Spinal cord (tissue), 10 donors: ENCODE measurements around the gene ARHGEF7. TPM values are rescaled to one million over a fixed set of nuclear protein-coding genes. Genes with fewer than 3 reads are reported as not detected.

Experiments used
- DNase-seq, 6 donors: peaks; one replicate each; pipeline versions ENCODE4 v3.0.0 to v3.0.0-alpha.2; 2013 to 2015; ENCODE audit warnings: low spot score in 6 of 6, low read depth in 4 of 6
- H3K27ac ChIP-seq: one replicate; pipeline ENCODE4 v1.5.1; 2013; ENCODE audit warnings: low read depth, low read length, control low read depth
- H3K27me3 ChIP-seq: one replicate; pipeline ENCODE4 v1.6.1; 2013; ENCODE audit warnings: low read length; ENCODE audit not compliant: control insufficient read depth, insufficient read depth
- H3K36me3 ChIP-seq: one replicate; pipeline ENCODE4 v1.6.1; 2013; ENCODE audit warnings: low read length; ENCODE audit not compliant: control insufficient read depth, insufficient read depth
- H3K4me1 ChIP-seq: one replicate; pipeline ENCODE4 v1.6.1; 2013; ENCODE audit warnings: low read length; ENCODE audit not compliant: control insufficient read depth, insufficient read depth
- H3K4me3 ChIP-seq: one replicate; pipeline ENCODE4 v1.5.1; 2013; ENCODE audit warnings: low read depth, low read length, control low read depth
- H3K9me3 ChIP-seq: one replicate; pipeline ENCODE4 v1.6.1; 2013; ENCODE audit warnings: low read length; ENCODE audit not compliant: control insufficient read depth, insufficient read depth
- WGBS: methylation state at CpG from one replicate; pipeline ENCODE4 v1.1.5; 2013; ENCODE audit warnings: missing lambda C conversion rate; ENCODE audit not compliant: insufficient coverage; 5-methylcytosine and 5-hydroxymethylcytosine counted together
- polyA plus RNA-seq, 2 donors: library from polyadenylated mRNA; unstranded; fragments of 120-200 nt; gene quantifications; one replicate each; pipeline ENCODE4 v1.2.1, GENCODE V29; 2013; ENCODE audit not compliant: insufficient read length in 2 of 2
- total RNA-seq, 2 donors: library from RNA; depleted of rRNA in 1 of 2; stranded (reverse); fragments of 120-200 nt in 1 of 2; fragments of >200 nt in 1 of 2; gene quantifications; one replicate each; pipeline versions ENCODE4 v1.2.3 to v1.2.4, GENCODE V29; 2013 to 2014
- donor health status: healthy.

ARHGEF7 gene
- total and polyA plus RNA-seq, 4 donors, result 66.1 to 140 (median 120) TPM

DNA sequence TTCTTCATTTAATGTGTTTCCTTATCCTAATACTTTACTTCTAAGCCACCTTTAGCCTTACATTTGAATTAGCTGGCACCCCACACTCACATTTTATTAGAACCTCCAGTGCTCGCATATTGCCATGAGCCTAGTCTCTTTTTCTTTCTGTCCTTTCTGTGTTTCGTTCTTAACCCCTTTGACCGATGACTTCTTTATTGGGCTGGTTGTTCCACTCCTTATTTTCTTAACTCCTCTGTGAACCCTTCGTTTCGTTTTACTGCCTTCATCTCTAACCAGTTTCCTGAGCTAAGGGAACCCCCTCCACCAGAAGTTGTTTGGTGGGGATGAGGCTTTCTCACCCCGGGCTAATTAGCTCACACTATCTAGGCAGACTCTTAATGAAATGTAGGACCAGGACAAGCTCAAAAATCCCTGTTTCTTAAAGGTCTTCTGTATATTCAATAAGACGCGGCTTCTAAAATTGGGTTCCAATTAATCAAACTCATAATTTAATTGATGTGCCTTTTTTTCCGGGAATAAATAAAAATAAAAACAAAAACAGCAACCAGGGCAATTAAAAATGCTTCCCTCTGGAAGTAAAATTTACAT, 19.1 kb upstream of the ARHGEF7 start:
- DNase-seq, result no peak
- no peaks in the 10 kb centered on the region for H3K4me1 ChIP-seq
- no peaks in the 10 kb centered on the region for H3K36me3 ChIP-seq
- no peaks in the 10 kb centered on the region for H3K9me3 ChIP-seq
- peaks cover 11% of the 10 kb centered on the region for H3K27me3 ChIP-seq
- WGBS, result 53% methylated on average over 3 of the region's 9 CpGs
- no peak overlapping the region for H3K27ac ChIP-seq
- no peak overlapping the region for H3K4me3 ChIP-seq

DNA sequence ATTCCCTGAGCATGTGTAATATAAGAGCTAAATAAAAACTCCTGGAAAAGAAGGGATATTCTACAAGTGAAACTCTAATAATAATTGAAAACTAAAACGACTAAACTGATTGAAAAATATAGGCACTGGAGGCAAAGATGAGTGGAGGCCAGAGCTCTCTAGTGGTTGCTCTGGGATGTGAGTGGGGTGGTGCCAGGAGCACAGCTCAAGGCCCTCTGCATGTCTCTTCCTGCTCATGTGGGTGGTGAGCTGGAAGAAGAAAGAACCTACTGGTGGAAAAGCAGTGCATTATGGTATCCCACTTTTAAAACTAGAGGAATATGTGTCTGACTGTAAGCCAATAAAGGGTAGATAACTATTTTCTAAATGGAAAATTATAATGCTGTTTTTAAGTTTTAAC, 15.8 kb upstream of the ARHGEF7 start:
- no peak overlapping the region for H3K4me3 ChIP-seq
- no peaks in the 10 kb centered on the region for H3K4me1 ChIP-seq
- peaks cover 2% of the 10 kb centered on the region for H3K9me3 ChIP-seq
- H3K36me3 ChIP-seq, result no peaks in the 10 kb centered on the region
- no peak overlapping the region for H3K27ac ChIP-seq
- no CpG with 5 or more reads among the region's 1 CpG for WGBS
- no peak for DNase-seq
- peaks cover 2% of the 10 kb centered on the region for H3K27me3 ChIP-seq

DNA sequence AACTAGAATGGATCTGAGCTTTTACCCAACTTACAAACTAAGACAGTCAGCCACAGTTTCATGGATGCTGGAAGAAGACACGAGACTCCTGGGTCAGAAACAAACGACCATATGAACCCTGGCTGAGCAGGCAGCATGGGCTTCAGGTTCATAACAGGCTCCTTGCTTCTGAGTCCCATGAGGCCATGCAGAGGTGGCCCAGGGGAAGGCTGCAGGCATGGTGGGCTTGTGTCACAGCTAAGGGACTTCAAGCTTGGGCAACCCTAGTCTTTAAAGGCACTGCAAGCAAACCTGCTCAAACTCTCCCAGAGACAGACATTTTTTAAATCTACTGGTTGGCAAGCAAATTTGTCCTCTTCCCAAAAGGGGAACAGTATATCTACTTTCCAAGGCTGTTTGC, 5.1 kb upstream of the ARHGEF7 start:
- peaks cover 9% of the 10 kb centered on the region for H3K4me1 ChIP-seq
- peaks cover 3% of the 10 kb centered on the region for H3K9me3 ChIP-seq
- H3K27me3 ChIP-seq, result peaks cover 11% of the 10 kb centered on the region
- no peak overlapping the region for H3K27ac ChIP-seq
- H3K36me3 ChIP-seq, result no peaks in the 10 kb centered on the region
- WGBS, result 60% methylated on average over 2 of the region's 2 CpGs
- H3K4me3 ChIP-seq, result no peak overlapping the region
- no peak for DNase-seq

DNA sequence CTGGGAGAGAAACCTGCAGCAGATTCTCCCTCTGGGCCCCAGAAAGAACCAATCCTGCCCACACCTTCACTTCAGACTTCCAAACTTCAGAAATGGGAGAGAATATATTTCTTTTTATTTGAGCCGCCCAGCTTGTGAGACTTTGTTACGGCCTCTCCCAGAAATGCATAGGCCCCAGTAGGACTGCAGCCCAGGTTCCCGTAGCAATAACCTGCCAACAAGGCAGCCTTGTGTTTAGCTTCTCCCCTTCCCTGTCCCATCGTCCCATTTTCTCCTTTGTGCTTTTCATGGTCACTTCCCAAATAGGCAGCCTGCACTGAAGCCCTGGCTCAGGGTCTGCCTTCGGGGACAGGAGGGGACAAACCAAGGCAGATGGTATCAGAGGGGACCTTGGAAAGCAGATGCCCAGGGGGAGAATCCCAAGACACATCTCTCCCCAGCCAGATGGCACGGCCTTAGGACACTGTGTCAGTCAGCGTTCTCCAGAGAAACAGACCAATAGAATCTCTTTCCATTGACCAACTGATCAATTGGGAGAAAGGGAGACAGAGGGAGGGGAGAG, 3.7 kb upstream of the ARHGEF7 start:
- H3K4me3 ChIP-seq, result no peak overlapping the region
- peaks cover 14% of the 10 kb centered on the region for H3K4me1 ChIP-seq
- 72% methylated on average over 4 of the region's 7 CpGs for WGBS
- H3K27me3 ChIP-seq, result peaks cover 11% of the 10 kb centered on the region
- no peaks in the 10 kb centered on the region for H3K36me3 ChIP-seq
- no peaks in the 10 kb centered on the region for H3K9me3 ChIP-seq
- no peak for DNase-seq
- H3K27ac ChIP-seq, result no peak overlapping the region

DNA sequence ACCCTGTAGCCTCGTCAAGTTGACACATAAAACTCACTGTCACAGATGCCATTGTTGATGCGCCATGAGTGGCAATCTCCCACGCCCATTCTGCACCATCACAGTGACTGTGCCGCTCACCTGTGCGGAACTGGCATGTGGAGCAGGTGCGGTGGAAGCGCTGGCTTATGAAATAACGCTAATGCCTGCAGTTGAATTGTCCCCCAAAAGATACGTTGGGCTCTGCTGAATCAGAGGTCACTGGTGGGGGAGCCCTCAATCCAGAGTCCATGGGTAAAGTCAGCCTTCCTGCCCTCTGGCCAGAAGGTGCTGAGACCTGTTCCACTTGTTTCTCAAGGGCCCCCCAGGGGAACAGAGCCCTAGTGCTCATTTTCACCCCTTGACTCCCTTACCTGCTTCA, 2.9 kb upstream of the ARHGEF7 start:
- Histone ChIP-seq H3K4me3 (no peak overlapping the region), H3K9me3 (no peaks in the 10 kb centered on the region), H3K27me3 (peaks cover 11% of the 10 kb centered on the region), H3K36me3 (no peaks in the 10 kb centered on the region), H3K27ac (no peak overlapping the region), H3K4me1 (peaks cover 14% of the 10 kb centered on the region)
- WGBS, result 96% methylated on average over 8 of the region's 9 CpGs
- DNase-seq, result no peak

DNA sequence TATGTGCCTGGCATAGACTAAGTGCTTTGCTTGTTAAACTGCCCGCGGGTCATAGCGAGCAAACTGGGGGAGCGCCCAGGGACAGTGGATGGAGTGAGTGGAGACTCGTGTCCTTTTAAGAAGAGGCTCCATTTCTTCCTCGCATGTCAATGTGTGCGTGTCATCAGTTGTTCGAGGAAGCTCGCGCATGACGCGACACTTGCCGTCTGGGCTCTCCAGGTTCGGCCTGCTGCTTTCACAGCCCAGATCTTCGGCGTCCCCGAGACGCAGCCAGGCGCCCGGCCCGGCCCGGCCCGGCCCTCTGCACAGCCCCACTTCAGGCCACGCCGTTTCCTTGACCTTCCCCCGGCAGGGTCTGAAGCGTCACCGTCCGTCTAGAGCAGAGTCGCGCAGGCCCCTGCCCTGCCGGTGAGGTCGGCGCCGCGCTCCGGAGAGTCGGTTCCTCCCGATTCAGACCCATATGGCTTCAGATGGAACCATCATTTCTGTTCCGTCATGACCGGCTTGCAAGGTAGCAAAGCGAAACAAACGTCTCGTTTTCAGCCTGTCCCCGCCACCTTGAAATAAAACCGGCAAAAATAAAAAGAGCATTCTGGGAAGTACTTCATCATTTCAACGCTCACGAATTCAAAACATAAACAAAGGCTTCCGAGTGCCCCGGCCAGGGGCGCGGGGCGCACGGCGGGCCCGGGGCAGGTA, 599 bp upstream of the ARHGEF7 start:
- peak in 4 of 6 donors; percentile 19 to 84 (median 48) for DNase-seq
- H3K4me3 ChIP-seq, result peak overlapping the region; percentile 55
- 2% methylated on average over 56 of the region's 56 CpGs for WGBS
- peaks cover 14% of the 10 kb centered on the region for H3K4me1 ChIP-seq
- H3K27me3 ChIP-seq, result peaks cover 11% of the 10 kb centered on the region
- peak overlapping the region; percentile 67 for H3K27ac ChIP-seq
- no peaks in the 10 kb centered on the region for H3K36me3 ChIP-seq
- no peaks in the 10 kb centered on the region for H3K9me3 ChIP-seq

DNA sequence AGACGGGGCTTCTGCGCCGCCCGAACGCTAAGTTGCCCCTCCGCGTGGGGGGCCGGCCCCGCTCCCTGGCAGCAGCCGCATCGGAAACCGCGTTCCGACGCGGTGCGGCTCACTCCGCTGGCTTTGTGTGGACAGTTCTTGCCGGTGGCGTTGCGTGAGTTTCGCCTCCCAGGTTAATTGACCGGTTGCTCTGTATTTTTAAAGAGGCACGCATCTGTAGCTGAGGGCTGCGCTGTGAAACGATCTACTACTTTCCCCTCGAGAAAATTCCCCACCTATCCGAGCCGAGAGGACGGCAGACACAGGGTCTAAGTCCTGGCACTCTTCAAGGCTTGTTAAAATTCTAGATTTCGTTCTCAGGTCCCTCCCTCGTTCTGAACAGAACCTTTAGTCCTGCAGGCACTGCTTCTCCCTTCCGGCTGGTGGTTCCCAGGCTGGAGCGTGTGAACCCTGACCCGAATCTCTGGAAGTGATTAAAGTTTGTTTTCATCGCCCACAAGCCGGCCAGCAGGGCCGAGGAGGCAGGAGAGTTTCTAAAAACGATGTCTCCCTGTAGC, 933 bp downstream of the ARHGEF7 start:
- H3K27ac ChIP-seq, result peak overlapping the region; percentile 78
- H3K9me3 ChIP-seq, result no peaks in the 10 kb centered on the region
- peak in 3 of 6 donors; percentile 7 to 77 (median 38) for DNase-seq
- H3K36me3 ChIP-seq, result peaks cover 3% of the 10 kb centered on the region
- H3K4me3 ChIP-seq, result peak overlapping the region; percentile 58
- WGBS, result 0% methylated on average over 37 of the region's 39 CpGs
- H3K27me3 ChIP-seq, result peaks cover 11% of the 10 kb centered on the region
- H3K4me1 ChIP-seq, result peaks cover 22% of the 10 kb centered on the region

DNA sequence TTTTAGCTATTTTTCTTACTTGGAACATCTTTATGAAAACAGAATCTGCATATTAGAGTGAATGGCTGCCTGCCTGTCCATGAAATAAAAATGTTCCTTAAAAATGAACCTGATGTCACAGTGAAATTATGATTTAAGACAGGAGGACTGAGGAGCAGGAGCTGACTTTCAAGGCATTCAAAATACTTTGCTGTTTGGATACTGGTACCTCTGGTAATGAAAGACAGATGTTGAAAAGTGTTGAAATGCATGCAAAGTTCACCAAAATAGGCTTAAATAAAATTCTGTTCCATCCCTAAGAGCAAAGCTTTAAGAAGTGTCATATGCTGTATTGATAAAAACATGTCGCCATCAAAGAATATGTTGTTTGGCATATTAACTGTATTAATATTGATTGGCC, 1.7 kb downstream of the ARHGEF7 start:
- H3K36me3 ChIP-seq, result peaks cover 4% of the 10 kb centered on the region
- no peak overlapping the region for H3K4me3 ChIP-seq
- no CpG with 5 or more reads among the region's 1 CpG for WGBS
- H3K27ac ChIP-seq, result peak overlapping the region; percentile 70
- DNase-seq, result no peak
- no peaks in the 10 kb centered on the region for H3K9me3 ChIP-seq
- peaks cover 30% of the 10 kb centered on the region for H3K4me1 ChIP-seq
- peaks cover 11% of the 10 kb centered on the region for H3K27me3 ChIP-seq

DNA sequence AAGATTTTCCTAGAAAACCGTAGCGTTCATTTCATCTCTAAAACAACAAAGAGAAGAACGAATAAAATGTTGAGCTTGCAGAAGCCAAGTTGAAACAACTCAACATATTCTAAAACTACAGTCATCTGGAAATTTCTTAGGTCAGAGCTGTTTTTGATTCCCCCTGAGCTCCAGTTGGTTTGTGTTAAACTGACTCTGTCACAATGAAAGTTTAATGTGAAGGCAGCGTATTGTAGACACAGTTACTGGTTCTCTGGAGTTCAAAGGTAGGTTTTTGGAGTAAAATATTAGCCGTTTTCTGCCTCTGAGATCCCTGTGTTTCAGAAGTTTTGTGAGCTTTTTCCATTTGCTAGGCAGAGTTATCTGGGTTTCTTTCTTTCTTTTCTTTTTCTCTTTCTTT, 2.2 kb downstream of the ARHGEF7 start:
- Histone ChIP-seq H3K36me3 (peaks cover 7% of the 10 kb centered on the region), H3K27ac (peak overlapping the region; percentile 70)

More for the DNA sequence above, 2.2 kb downstream of the ARHGEF7 start:
- H3K9me3 ChIP-seq, result no peaks in the 10 kb centered on the region
- peaks cover 34% of the 10 kb centered on the region for H3K4me1 ChIP-seq
- H3K27me3 ChIP-seq, result peaks cover 11% of the 10 kb centered on the region
- DNase-seq, result no peak
- WGBS, result no CpG with 5 or more reads among the region's 5 CpGs
- H3K4me3 ChIP-seq, result no peak overlapping the region
